Measurements from ENCODE around the gene TYMS.

- TF ChIP-seq GLIS3 (CRISPR knock-in tag; IDR thresholded peaks at IDR 0.05) (no peak), ZC3H10 (CRISPR knock-in tag; IDR thresholded peaks at IDR 0.05) (no peak), ZNF70 (CRISPR knock-in tag; IDR thresholded peaks at IDR 0.05) (no peak), TSHZ2 (CRISPR knock-in tag; IDR thresholded peaks at IDR 0.05) (no peak), POU6F1 (CRISPR knock-in tag; IDR thresholded peaks at IDR 0.05; ENCODE audit: borderline replicate concordance, low read depth) (no peak), OSR1 (CRISPR knock-in tag; IDR thresholded peaks at IDR 0.05) (no peak), ARNTL (CRISPR knock-in tag; IDR thresholded peaks at IDR 0.05; ENCODE audit: borderline replicate concordance, low read depth) (no peak), ESRRG (CRISPR knock-in tag; IDR thresholded peaks at IDR 0.05) (no peak), ISL1 (CRISPR knock-in tag; IDR thresholded peaks at IDR 0.05) (no peak), RARB (CRISPR knock-in tag; IDR thresholded peaks at IDR 0.05) (no peak), CREB5 (CRISPR knock-in tag; IDR thresholded peaks at IDR 0.05; ENCODE audit: low read depth) (no peak), ZNF8 (CRISPR knock-in tag; IDR thresholded peaks at IDR 0.05) (no peak), ZNF565 (CRISPR knock-in tag; conservative IDR thresholded peaks at IDR 0.05; ENCODE audit: low read depth) (no peak)
Measured at GRCh38 chr18:669077-669476, 11.6 kb downstream of the TYMS start.
